ENCODE data around the gene SDK1.

DNA sequence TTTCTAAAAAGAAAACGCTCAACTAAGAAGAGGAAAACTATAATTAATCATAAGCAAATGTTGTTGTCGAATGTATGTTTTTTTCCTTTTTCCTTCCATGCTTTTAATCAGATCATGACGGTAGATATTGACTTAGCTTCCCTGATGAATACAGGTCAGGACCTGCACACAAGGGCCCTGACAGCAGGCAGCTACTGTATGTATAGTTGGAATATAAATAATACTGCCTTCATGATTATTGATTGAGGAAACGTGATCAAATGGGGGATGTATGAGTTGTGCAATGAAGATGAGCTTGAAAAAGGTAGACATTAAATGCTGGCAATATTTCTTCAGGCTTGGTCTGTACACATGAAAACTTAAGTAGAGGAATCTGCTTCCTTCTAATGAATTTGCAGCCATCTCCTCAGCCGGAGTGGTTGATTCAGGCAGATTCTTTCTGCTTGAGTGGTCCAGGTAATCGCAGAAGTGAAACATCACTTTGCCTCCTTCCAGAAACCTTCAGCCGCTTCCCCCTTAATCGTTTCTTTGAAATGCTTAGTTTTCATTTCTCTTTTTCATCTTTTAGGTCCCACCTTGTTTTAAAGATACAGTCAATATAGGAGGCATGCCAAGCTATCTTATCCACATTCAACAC lies 656.5 kb downstream of the SDK1 start:
- TF ChIP-seq, protein P1, sequence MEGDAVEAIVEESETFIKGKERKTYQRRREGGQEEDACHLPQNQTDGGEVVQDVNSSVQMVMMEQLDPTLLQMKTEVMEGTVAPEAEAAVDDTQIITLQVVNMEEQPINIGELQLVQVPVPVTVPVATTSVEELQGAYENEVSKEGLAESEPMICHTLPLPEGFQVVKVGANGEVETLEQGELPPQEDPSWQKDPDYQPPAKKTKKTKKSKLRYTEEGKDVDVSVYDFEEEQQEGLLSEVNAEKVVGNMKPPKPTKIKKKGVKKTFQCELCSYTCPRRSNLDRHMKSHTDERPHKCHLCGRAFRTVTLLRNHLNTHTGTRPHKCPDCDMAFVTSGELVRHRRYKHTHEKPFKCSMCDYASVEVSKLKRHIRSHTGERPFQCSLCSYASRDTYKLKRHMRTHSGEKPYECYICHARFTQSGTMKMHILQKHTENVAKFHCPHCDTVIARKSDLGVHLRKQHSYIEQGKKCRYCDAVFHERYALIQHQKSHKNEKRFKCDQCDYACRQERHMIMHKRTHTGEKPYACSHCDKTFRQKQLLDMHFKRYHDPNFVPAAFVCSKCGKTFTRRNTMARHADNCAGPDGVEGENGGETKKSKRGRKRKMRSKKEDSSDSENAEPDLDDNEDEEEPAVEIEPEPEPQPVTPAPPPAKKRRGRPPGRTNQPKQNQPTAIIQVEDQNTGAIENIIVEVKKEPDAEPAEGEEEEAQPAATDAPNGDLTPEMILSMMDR (IDR thresholded peaks at IDR 0.05): no peak
- no peak for TF ChIP-seq EP300 (IDR thresholded peaks at IDR 0.05)
- TF ChIP-seq POLR2A (IDR thresholded peaks at IDR 0.05): no peak
- TF ChIP-seq POLR2AphosphoS5 (IDR thresholded peaks at IDR 0.05): no peak
